ENCODE results near the gene BAMBI.

GRCh38 chr10:28678687-28679457, 1.6 kb downstream of the BAMBI start:
- no peak for TF ChIP-seq CTCF (IDR thresholded peaks at IDR 0.05 in 2 of 3, conservative IDR thresholded peaks at IDR 0.05 in 1 of 3; ENCODE audit: control insufficient read depth in 2 of 3, extremely low read depth in 1 of 3, insufficient read depth in 1 of 3, low read depth in 3 of 3, low read length in 3 of 3)
- TF ChIP-seq CEBPB (IDR thresholded peaks at IDR 0.05; ENCODE audit: borderline replicate concordance in 1 of 2, low read depth in 2 of 2, low read length in 2 of 2) = no peak
- TF ChIP-seq ZZZ3 (IDR thresholded peaks at IDR 0.05; ENCODE audit: control insufficient read depth, insufficient read length, low read depth) = no peak
- no peak for TF ChIP-seq MTA3 (IDR thresholded peaks at IDR 0.05; ENCODE audit: borderline replicate concordance, low read length)
- TF ChIP-seq TCF7 (IDR thresholded peaks at IDR 0.05; ENCODE audit: borderline replicate concordance) = no peak
- TF ChIP-seq USF2 (IDR thresholded peaks at IDR 0.05; ENCODE audit: borderline replicate concordance, low read depth, low read length) = no peak
- TF ChIP-seq ATF7 (IDR thresholded peaks at IDR 0.05; ENCODE audit: low read depth) = no peak
- no peak for TF ChIP-seq RELA (IDR thresholded peaks at IDR 0.05; ENCODE audit: borderline replicate concordance, partially characterized antibody)

All from GM12878 (cell line).